ENCODE results near the gene TGFBI. TPM values are rescaled to one million over a fixed set of nuclear protein-coding genes. Genes with fewer than 3 reads are reported as not detected.

The TGFBI gene
- total and polyA plus RNA-seq, 5 experiments from 2014 or later, result 0.34 to 11.7 (median 6.0) TPM; not detected in 1

DNA sequence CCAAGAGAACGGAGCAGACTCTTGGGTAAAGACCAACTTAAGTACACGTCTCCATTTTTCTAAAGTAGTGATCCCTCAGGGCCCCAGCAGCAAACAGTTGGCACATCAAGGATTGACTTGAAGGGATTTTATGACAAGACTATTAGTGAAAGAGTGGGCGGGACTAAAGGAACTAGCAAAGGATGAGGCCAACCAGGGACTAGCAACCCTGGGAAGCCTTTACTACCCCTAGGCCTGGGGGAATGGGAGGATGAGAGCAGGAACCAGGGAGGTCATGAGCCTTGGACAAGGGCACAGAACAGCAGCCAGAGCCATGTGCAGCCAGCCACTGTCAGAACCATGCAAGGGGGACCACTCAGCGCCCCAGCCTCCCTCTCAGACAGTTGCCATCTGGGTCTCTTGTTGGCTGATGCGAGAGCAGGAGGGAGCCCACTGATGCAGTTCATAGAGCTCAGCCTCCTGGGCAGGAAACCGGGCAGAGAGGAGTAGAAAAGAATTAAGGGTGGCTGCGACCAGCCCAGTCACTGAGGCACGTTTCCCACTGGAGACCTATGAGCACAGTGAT lies 28.1 kb downstream of the TGFBI start:
- Mint-ChIP-seq H3K36me3 (no peaks in the 10 kb centered on the region), H3K4me1 (peaks cover 0 to 2% (median 0%) of the 10 kb centered on the region in 4 donors), H3K27me3 (peaks cover 0 to 4% (median 0%) of the 10 kb centered on the region in 5 donors), H3K27ac (peak overlapping the region in 1 of 10 donors; percentile 13), H3K9me3 (no peaks in the 10 kb centered on the region), H3K4me3 (no peak overlapping the region)
- ATAC-seq (no peak), DNase-seq (no peak)
- POLR2A ChIA-PET, result no interaction called here

DNA sequence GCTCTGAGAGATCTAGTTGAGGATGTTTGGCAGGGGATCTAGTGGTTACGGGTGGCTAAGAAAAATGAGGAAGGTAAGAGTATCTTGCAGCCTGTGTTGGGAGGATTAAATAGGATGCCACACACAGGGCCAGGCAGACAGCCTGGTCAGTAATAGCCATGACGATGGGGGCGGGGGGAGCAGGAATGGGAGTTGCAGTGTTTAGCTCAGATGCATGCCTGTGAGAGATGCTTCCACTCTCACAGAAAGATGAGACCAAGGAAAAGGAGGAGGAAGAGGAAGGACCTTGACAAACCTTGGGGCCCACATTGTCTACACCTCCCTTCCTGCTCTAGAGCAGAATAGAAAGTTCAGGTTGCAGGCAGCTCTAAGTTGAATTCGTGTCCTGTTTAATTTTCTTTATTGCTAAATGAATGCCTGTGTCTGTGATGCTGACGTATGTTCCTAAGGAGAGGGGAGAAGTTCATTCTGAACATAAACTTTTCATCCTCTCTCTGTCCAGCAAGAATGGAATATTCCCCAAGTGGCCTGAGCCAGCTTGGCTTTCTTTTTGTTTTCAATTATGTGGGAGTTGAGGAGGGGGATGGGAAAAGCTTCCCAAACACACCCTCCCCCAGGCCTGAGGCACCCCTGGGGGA lies 28.7 kb downstream of the TGFBI start:
- Mint-ChIP-seq H3K9me3 (no peaks in the 10 kb centered on the region), H3K4me3 (no peak overlapping the region), H3K4me1 (peaks cover 0 to 2% (median 0%) of the 10 kb centered on the region in 4 donors), H3K36me3 (no peaks in the 10 kb centered on the region), H3K27me3 (peaks cover 0 to 4% (median 0%) of the 10 kb centered on the region in 5 donors), H3K27ac (no peak overlapping the region)
- DNase-seq, result no peak
- POLR2A ChIA-PET, result no interaction called here
- no peak for ATAC-seq

DNA sequence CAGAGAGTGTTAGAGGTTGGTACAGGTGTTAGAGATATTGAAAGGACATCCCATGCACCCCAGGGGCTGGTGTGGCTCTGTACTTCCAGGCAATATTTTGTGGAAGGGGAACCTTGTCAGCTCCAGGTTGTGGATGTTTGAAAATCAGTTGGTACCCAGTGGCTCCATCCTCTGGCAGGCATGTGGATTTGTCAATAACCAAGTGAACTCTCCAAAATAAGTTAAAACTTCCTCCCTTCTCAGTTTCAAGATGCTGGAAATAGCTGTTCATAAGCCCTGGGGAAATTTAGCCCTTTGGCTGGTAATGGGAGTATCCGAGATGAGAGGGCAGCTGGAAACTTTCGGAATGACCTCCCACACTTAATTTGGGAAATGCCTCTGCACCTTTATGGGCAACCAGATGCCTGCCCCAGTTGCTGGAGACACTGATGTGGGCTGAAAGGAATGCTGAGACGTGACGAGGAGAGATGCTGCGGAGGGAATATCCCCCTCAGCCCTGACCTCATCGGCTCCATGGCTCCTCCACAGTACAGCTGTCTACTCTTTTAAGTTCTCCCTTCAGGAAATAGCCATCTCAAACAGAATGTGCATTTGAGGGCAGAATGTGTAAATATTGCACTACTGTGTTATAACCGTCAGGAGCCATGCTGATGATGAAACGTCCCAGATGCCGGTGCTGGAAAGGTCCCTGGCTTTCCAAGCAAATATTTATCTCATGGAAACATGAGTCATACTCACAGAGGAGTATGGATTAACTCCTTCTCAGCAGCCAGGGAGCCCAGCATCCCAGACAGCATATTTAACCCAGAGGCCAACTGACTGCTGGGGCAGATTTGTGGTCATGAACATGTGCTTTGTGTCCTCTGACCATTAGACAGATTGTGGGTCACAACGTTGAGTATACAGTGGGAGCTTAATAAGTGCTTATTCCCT lies 29.5 kb downstream of the TGFBI start:
- no peaks in the 10 kb centered on the region for H3K4me1 Mint-ChIP-seq
- ATAC-seq, result no peak
- H3K36me3 Mint-ChIP-seq, result no peaks in the 10 kb centered on the region
- H3K27me3 Mint-ChIP-seq, result peaks cover 0 to 4% (median 0%) of the 10 kb centered on the region in 5 donors
- no peak overlapping the region for H3K27ac Mint-ChIP-seq
- no peak overlapping the region for H3K4me3 Mint-ChIP-seq
- no peaks in the 10 kb centered on the region for H3K9me3 Mint-ChIP-seq
- POLR2A ChIA-PET, result no interaction called here
- DNase-seq, result no peak

DNA sequence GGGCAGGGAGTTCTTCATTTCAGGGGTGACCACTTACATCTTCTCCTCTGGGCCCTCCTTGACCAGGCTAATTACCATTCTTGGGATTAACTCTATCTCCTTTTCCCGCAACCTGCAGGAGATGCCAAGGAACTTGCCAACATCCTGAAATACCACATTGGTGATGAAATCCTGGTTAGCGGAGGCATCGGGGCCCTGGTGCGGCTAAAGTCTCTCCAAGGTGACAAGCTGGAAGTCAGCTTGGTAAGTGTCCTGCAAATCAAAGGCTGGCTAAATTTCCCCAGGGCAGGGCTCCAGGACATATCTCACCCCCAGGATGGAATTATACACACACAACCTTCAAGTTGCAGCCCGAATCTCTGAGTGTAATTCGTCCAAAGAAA lies 30.2 kb downstream of the TGFBI start:
- H3K27ac Mint-ChIP-seq, result no peak overlapping the region

DNA sequence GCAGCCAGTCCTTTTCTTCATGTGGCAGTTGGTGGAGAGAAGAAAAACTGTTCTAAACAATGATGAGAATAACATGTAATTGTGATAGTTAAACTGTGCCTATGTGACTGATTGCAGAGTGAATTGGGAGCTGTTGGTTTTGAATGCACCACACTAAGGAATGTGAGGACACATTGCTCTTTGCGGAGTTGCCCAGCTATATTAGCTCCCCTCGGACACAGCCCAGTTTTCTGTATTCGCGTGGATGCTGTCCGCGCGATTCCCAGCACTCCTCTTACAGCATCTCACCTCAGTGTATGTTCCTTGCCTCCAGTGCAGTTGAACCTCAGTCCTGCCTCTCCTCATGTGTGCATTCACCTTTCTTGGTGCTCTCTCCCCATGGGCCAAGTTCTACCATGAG lies 32.2 kb downstream of the TGFBI start:
- Mint-ChIP-seq H3K36me3 (no peaks in the 10 kb centered on the region), H3K4me3 (no peak overlapping the region), H3K27ac (no peak overlapping the region), H3K27me3 (peaks cover 0 to 8% (median 0%) of the 10 kb centered on the region in 5 donors), H3K9me3 (no peaks in the 10 kb centered on the region), H3K4me1 (no peaks in the 10 kb centered on the region)
- POLR2A ChIA-PET, result no interaction called here
- no peak for ATAC-seq
- DNase-seq, result no peak

More for the DNA sequence above, 30.2 kb downstream of the TGFBI start:
- DNase-seq, result no peak
- Mint-ChIP-seq H3K36me3 (no peaks in the 10 kb centered on the region), H3K9me3 (no peaks in the 10 kb centered on the region), H3K4me3 (no peak overlapping the region), H3K27me3 (peaks cover 0 to 4% (median 0%) of the 10 kb centered on the region in 5 donors), H3K4me1 (no peaks in the 10 kb centered on the region)
- no peak for ATAC-seq
- POLR2A ChIA-PET, result no interaction called here

DNA sequence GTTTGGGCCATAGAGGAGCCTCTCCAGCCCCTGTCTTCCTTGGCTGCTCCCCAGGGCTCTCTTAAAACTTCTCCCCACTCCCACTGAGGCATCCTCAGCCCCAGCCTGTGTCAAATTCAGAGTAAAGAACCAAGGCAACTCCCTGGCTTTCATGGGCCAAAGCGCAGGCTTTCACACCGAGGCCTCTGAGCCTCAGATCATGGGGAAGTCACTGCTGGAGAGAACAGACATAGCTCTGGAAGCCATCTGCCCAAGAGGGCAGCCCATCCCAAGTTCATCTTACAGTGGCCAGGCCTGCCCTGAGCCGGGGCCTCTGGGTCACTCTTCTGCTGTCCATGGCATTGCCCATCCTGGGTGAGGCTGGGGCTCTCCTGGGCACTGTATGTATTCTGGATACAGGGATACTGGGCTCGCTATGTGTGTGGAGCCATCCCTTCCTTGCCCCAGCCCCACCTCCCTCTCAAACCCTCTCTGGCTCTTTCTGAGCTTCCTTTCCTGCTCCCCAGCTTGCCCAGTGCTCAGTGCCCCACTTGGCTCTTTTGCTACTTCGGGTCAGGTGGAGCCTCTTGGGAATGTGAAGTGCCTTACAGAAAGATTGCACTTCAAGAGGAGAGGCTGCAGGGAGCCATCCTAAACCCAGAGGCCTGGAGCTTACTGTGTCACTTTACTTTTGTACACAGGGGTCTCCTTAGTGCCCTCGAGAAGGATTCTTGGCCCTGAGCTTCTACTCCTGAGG lies 33.0 kb downstream of the TGFBI start:
- no peaks in the 10 kb centered on the region for H3K9me3 Mint-ChIP-seq
- peaks cover 0 to 8% (median 0%) of the 10 kb centered on the region in 5 donors for H3K27me3 Mint-ChIP-seq
- POLR2A ChIA-PET, result no interaction called here
- no peaks in the 10 kb centered on the region for H3K36me3 Mint-ChIP-seq
- ATAC-seq (no peak), DNase-seq (no peak)
- no peak overlapping the region for H3K27ac Mint-ChIP-seq
- H3K4me3 Mint-ChIP-seq, result no peak overlapping the region
- H3K4me1 Mint-ChIP-seq, result no peaks in the 10 kb centered on the region

DNA sequence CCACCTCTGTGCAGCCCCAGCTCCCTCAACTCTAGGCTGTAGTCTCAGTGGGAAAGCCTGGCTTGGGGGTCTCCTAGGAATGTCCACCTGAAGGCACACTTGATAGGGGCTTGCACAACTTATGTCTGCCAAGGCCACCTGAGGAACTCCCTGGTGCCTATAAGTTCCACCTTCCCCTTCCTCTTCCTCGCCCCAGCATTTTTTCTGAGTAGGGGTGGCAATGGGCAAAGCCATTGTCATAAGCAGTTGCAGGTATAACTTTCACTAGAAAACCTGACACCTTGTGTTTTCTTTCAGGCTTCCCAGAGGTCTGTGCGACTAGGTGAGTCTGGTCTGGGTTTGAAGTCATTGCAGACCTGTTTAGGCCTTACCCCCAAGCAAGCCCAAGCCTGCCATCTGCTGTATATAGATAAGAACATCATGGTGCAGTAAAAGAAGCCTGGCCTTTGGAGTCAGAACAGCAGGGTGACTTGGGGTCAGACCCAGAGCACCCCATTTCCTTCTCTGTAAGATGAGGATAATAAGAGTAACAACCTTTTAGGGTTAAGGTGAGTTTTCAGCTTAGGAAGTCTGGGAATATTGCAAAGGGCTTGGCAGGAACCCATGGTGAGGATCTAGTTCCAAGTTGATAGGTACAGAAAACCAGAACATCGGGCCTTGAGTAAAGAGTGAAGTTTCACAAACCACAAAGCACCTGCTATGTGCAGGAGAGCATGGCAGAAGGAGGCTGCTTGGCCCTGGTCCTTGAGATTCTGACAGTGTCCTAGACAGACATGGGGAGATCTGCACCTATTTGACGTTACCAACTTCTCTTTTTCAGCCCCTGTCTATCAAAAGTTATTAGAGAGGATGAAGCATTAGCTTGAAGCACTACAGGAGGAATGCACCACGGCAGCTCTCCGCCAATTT lies 33.8 kb downstream of the TGFBI start:
- no peak overlapping the region for H3K27ac Mint-ChIP-seq
- POLR2A ChIA-PET, result no interaction called here
- ATAC-seq (no peak), DNase-seq (no peak)
- H3K9me3 Mint-ChIP-seq, result peaks cover 0 to 3% (median 0%) of the 10 kb centered on the region in 9 donors
- H3K4me1 Mint-ChIP-seq, result no peaks in the 10 kb centered on the region
- H3K27me3 Mint-ChIP-seq, result peaks cover 0 to 4% (median 0%) of the 10 kb centered on the region in 5 donors
- no peaks in the 10 kb centered on the region for H3K36me3 Mint-ChIP-seq
- H3K4me3 Mint-ChIP-seq, result no peak overlapping the region

DNA sequence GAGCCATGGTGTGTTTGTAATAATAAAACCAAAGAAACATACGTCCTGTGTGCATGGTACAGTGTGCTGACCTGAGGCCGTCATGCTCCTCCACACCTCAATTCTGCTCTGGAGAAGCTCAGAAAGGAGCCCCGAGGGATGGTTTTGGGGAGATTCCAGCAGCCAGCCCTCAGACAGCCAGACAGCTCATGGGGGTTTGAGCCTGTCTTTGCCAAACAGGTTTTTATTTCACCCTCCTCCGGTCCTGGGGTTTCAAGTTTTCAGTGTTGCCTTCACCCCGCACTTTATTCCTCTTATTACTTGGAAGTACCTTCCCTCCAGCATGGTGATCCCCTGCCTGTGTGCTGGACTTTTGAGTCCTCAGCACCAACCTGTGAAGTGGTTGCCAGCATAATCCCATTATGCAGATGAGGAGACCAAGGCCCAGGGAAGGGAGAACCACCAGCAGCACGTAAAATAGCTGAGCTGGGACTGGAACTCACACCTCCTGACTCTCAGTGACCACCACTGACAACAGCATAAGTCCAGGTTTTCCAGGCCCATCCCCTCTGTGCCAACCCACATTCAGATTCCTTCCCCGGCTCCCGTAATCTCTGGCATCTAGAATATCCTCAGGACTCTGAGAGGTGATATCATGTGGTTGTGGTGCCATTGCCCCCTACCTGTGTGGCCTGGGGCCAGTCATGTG lies 35.1 kb downstream of the TGFBI start:
- peaks cover 0 to 4% (median 0%) of the 10 kb centered on the region in 5 donors for H3K27me3 Mint-ChIP-seq
- H3K9me3 Mint-ChIP-seq, result peaks cover 0 to 3% (median 0%) of the 10 kb centered on the region in 9 donors
- DNase-seq (no peak), ATAC-seq (no peak)
- H3K27ac Mint-ChIP-seq, result no peak overlapping the region
- no peaks in the 10 kb centered on the region for H3K36me3 Mint-ChIP-seq
- no peaks in the 10 kb centered on the region for H3K4me1 Mint-ChIP-seq
- POLR2A ChIA-PET, result no interaction called here
- H3K4me3 Mint-ChIP-seq, result no peak overlapping the region

DNA sequence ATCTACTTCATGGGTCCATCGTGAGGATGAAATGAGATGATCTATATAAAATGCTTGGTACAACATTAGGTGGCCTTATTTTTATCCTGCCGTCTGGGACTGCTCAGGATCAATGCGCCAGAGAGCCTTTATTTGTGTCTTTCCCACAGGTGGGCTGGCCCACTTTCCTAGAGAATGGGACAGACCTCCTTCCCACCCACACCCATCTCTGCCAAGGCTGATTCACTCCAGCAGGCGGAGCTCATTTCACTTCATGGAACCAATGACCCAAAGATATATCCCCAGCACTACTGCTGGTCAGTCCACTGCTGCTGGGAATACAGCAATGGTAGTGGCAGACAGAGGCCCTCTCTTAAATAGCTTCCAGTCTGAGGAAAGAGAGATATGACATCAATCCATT lies 35.7 kb downstream of the TGFBI start:
- H3K4me3 Mint-ChIP-seq, result no peak overlapping the region
- H3K9me3 Mint-ChIP-seq, result peaks cover 0 to 3% (median 0%) of the 10 kb centered on the region in 9 donors
- H3K36me3 Mint-ChIP-seq, result no peaks in the 10 kb centered on the region
- no peak for DNase-seq
- POLR2A ChIA-PET, result no interaction called here
- no peak for ATAC-seq
- H3K27me3 Mint-ChIP-seq, result peaks cover 3 to 8% (median 4%) of the 10 kb centered on the region in 5 donors
- H3K4me1 Mint-ChIP-seq, result no peaks in the 10 kb centered on the region
- H3K27ac Mint-ChIP-seq, result no peak overlapping the region

DNA sequence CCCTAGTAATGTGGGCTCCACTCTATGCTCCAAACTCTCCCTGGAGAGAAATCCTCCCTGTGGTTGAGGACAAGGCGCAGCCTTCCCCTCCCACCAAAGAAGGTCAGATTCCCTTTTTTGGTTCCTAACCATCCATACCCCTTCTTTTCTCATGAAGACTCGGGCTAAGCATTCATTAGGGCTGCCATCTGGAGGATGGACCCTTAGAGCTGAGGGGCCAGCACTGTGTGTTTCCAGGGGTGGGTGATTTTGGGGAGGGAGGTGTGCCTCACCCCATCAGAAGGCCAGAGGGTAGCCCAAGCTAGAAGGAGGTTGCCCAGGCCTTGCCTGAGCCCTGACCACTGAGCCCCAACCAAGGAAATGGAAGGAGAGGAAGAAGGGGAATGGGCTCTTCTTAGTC lies 36.8 kb downstream of the TGFBI start:
- Mint-ChIP-seq H3K4me3 (no peak overlapping the region), H3K27me3 (peaks cover 6 to 14% (median 8%) of the 10 kb centered on the region in 5 donors), H3K36me3 (no peaks in the 10 kb centered on the region), H3K9me3 (peaks cover 0 to 3% (median 0%) of the 10 kb centered on the region in 9 donors), H3K27ac (no peak overlapping the region), H3K4me1 (no peaks in the 10 kb centered on the region)
- DNase-seq (no peak), ATAC-seq (no peak)
- POLR2A ChIA-PET, result no interaction called here

DNA sequence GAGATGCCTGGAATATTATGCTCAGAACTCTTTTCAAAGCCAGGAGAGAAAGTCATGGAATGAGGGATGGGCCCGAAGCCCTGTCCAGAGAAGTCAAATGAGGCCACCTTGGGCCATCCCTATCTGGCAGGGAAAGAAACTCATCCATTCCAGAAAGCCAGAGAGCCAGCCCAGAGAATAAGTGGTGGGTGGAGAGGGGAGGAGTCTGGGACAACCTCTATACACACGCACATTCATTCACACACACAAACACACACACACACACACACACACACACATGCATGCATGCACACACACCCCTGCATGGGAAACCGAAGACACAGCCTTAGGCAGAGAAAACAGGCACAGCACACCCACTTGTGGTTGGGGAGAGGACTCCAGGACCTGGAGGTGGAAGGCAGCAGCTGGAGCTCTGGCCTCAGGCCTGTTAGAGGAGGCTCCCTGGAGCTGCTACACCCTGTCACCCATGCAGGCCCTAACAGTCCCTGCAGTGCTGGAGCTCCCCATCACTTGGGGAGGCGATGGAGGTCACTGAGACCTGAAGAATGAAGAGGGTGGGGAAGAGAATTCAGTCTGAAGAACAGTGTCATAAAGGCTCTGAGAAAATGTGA lies 38.0 kb downstream of the TGFBI start:
- no peaks in the 10 kb centered on the region for H3K4me1 Mint-ChIP-seq
- H3K36me3 Mint-ChIP-seq, result no peaks in the 10 kb centered on the region
- peaks cover 0 to 3% (median 0%) of the 10 kb centered on the region in 9 donors for H3K9me3 Mint-ChIP-seq
- H3K4me3 Mint-ChIP-seq, result no peak overlapping the region
- H3K27ac Mint-ChIP-seq, result peak overlapping the region in 1 of 10 donors; percentile 28
- peaks cover 6 to 14% (median 8%) of the 10 kb centered on the region in 5 donors for H3K27me3 Mint-ChIP-seq
- DNase-seq (no peak), ATAC-seq (no peak)
- POLR2A ChIA-PET, result no interaction called here

Measured in naive thymus-derived CD8-positive, alpha-beta T cell (primary cell).